Measurements from ENCODE around the gene TSFM.
"Not testable (repeated sequence)": the region's sequence is repeated elsewhere in the genome, so short reads cannot be mapped to it uniquely, and the experiment has no call there.

The TSFM gene

DNA sequence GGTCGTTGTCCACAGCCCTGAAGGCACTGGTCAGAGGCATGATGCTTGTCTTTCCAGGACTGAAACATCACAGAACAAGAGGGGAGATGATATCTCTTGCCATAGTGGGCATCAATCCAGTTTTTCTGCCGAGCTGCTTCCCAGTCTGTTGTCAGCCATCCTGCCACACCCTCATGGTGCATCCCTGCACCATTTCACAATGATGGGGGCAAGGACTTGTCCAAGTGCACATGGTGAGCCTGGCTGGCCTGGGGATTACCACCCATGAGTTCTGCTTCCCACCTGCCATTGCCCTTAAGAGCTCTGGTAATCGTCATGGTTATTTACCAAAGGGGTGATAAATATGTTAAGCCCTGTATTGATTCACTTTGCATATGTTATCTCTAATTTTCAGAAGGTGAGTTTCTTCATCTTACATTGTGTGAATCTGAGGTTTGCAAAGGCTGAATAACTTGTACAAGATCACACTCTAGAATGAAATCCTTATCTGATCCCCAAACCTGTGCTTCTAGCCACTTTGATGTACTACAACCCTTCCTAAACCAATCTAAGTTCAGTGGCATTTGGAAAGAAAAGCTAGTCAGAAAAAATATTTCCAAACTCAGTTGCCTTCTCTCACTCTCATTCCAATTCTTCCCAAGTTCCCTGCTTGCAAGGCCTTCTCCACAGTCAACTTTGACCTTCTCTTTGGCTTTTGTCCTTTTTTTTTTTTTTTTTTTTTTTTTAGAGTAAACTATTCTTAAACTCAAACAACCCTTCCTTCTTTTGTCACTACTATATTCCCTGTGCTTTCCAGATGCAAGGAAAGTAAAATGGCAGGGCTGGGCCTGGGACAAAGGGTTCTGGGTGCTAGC, 33.6 kb downstream of the TSFM start:
- DNase-seq (ENCODE audit: low read depth): no peak
- no peak for TF ChIP-seq CTCF (conservative IDR thresholded peaks at IDR 0.05; ENCODE audit: low read depth, low read length)
- no peak overlapping the region for H3K4me3 ChIP-seq (ENCODE audit: low read length)

DNA sequence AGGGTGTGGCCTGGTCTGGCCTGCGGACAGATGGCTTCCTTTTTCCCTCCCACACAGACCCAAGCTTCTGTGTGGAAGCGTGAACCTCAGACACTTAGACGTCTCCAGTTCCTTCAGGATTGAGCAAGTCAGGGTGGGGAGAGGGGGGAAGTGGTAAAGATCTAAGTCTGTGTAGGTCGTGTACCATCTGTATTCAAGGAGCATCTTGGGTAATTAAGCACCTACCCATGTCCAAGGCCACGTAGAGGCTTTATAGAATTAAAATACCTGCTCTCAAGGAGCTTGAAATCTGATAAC, 34.2 kb downstream of the TSFM start:
- DNase-seq (ENCODE audit: low read depth): no peak
- no peak overlapping the region for H3K4me3 ChIP-seq (ENCODE audit: low read length)
- no peak for TF ChIP-seq CTCF (conservative IDR thresholded peaks at IDR 0.05; ENCODE audit: low read depth, low read length)

- DNase-seq (ENCODE audit: low read depth): no peak
- H3K4me3 ChIP-seq (ENCODE audit: low read length): no peak overlapping the region
- TF ChIP-seq CTCF (conservative IDR thresholded peaks at IDR 0.05; ENCODE audit: low read depth, low read length): no peak
Observed at GRCh38 chr12:57817261-57817989, 34.8 kb downstream of the TSFM start.

DNA sequence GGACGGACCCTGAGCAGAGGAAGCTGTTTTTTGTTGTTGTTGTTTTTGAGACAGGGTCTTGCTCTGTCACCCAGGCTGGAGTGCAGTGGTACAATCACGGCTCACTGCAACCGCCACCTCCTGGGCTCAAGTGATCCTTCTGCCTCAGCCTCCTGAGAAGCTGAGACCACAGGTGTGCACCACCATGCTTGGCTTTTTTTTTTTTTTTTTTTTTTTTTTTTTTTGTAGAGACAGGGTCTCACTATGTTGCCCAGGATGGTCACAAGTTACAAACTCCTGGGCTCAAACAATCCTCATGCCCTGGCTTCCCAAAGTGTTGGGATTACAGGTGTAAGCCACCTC, 35.4 kb downstream of the TSFM start:
- not testable (repeated sequence) for H3K4me3 ChIP-seq (ENCODE audit: low read length); DNase-seq (ENCODE audit: low read depth)

GRCh38 chr12:57820119-57820518, 37.5 kb downstream of the TSFM start:
- DNase-seq (ENCODE audit: low read depth); H3K4me3 ChIP-seq (ENCODE audit: low read length): not testable (repeated sequence)

DNA sequence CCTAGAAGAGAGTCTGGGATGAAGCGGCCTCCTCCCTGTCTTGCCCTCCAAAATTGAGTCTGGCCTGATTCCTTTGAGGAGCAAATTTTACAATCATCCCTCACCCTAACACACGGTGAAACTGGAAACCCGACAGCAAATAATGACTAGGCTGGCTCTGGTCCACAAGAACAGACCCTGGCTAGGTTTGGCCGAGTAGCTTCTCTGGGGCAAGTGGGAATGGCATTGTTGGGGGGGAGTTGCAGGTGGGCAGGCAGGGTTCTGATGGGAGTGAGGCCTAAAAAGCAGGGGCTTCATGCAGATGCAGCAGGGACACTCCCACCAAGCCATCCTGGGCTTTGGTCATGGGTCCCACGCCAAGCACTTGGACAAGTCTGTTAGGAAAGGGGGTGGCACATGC, 38.4 kb downstream of the TSFM start:
- DNase-seq (ENCODE audit: low read depth); H3K4me3 ChIP-seq (ENCODE audit: low read length): not testable (repeated sequence)

DNA sequence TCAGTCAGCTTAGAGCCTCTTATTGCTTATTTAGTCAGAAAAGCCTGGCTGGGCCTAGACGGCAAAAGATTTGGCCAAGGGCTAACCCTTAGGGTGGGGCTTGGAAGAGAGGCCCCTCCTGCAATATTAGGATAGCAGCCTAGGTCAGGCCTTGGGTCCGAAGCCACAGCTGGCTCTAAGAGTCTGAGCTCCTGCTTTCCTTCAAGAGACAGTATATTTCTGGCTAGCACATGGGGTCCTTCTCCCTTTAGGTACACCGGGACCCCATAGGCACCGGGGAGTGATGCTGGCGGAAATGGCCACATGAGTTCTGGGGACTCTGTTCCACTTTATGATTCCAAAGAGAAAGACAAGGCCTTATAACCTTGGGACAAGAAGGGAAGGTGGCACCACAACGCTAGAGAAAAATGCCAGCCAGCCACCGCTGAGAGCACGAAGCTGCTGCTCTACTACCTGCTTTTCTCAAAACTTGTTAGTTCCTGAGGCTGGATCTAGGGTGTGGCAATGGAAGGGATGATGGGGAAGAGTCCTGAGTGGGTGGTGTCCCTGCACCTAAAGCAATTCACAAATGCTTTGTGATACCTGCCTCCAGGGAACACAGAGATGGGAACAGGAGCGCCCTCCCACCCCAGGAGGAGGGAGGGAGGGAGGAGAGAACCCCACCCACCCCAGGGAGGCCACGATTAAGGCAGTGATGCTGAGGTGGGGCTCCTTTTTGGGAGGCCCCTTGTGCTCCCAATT, 39.1 kb downstream of the TSFM start:
- TF ChIP-seq CTCF (conservative IDR thresholded peaks at IDR 0.05; ENCODE audit: low read depth, low read length): no peak

GRCh38 chr12:57822392-57823130, 40.0 kb downstream of the TSFM start:
- no peak for DNase-seq (ENCODE audit: low read depth)
- no peak overlapping the region for H3K4me3 ChIP-seq (ENCODE audit: low read length)
- no peak for TF ChIP-seq CTCF (conservative IDR thresholded peaks at IDR 0.05; ENCODE audit: low read depth, low read length)

More for the DNA sequence above, 39.1 kb downstream of the TSFM start:
- DNase-seq (ENCODE audit: low read depth): no peak
- no peak overlapping the region for H3K4me3 ChIP-seq (ENCODE audit: low read length)
